Body of pancreas (tissue), 4 donors: ENCODE measurements around the gene PPL.

ENCODE experiments used
- CTCF ChIP-seq, 7 experiments: fragments of 450-650 bp in 4 of 7; fragments of 200-600 bp in 3 of 7; sonication (generic) in 3 of 7; IDR thresholded peaks; one replicate each; pipeline ENCODE4 v1.5.1; 2016 to 2019; ENCODE audit warnings: antibody characterized with exemption in 7 of 7
- POLR2A ChIP-seq, 3 donors: fragments of 450-650 bp; IDR thresholded peaks; one replicate each; pipeline ENCODE4 v1.6.1; 2016; ENCODE audit warnings: antibody characterized with exemption in 3 of 3, mild to moderate bottlenecking in 2 of 3

DNA sequence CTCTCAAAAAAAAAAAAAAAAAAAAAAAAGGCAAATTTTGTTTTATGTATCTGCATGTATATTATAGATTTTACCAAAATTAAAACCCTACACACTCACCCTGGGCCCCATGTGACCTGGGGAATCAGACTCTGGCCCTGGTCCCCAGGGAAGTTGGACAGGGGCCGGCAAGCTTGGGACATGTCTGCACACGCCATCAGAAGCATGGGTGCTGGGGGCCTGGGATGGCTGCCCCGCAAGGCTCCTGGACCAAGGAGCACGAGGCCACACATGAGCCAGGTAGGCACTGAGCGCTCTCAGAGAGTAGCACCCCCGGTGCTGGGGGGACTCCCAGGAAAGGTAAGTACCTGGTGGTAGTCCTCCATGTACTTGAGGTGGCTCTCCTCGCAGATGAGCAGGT, 39.6 kb downstream of the PPL start:
- TF ChIP-seq CTCF (IDR thresholded peaks at IDR 0.05): no peak
- TF ChIP-seq POLR2A (IDR thresholded peaks at IDR 0.05): no peak
